Measurements from ENCODE around the gene AP3S2.

AP3S2 gene

GRCh38 chr15:89807689-89808088 is 86.1 kb downstream of the AP3S2 start:
- Histone ChIP-seq H3K4me3 (ENCODE audit: low read depth, low read length) (no peak overlapping the region), H2AFZ (no peak overlapping the region), H3K36me3 (ENCODE audit: control insufficient read depth, insufficient read depth, low read length) (no peaks in the 10 kb centered on the region), H3K27me3 (ENCODE audit: control insufficient read depth, insufficient read depth, low read length) (no peaks in the 10 kb centered on the region), H3K4me1 (no peaks in the 10 kb centered on the region), H3K79me2 (no peaks in the 10 kb centered on the region), H3K9ac (no peak overlapping the region), H3K9me3 (ENCODE audit: control insufficient read depth, low read length) (no peaks in the 10 kb centered on the region), H3K4me2 (ENCODE audit: low read length) (no peak overlapping the region), H3K27ac (no peak overlapping the region)
- no peak for TF ChIP-seq CTCF (IDR thresholded peaks at IDR 0.05)

GRCh38 chr15:89806559-89807550 is 86.9 kb downstream of the AP3S2 start:
- no peak overlapping the region for H3K4me3 ChIP-seq (ENCODE audit: low read depth, low read length)
- H2AFZ ChIP-seq = no peak overlapping the region
- H3K79me2 ChIP-seq = no peaks in the 10 kb centered on the region
- no peaks in the 10 kb centered on the region for H3K9me3 ChIP-seq (ENCODE audit: control insufficient read depth, low read length)
- no peaks in the 10 kb centered on the region for H3K27me3 ChIP-seq (ENCODE audit: control insufficient read depth, insufficient read depth, low read length)
- no peak overlapping the region for H3K4me2 ChIP-seq (ENCODE audit: low read length)
- no peak overlapping the region for H3K9ac ChIP-seq
- no peaks in the 10 kb centered on the region for H3K4me1 ChIP-seq
- no peak for TF ChIP-seq CTCF (IDR thresholded peaks at IDR 0.05)
- H3K27ac ChIP-seq = no peak overlapping the region
- no peaks in the 10 kb centered on the region for H3K36me3 ChIP-seq (ENCODE audit: control insufficient read depth, insufficient read depth, low read length)

GRCh38 chr15:89806210-89806558 is 87.6 kb downstream of the AP3S2 start:
- no peaks in the 10 kb centered on the region for H3K36me3 ChIP-seq (ENCODE audit: control insufficient read depth, insufficient read depth, low read length)
- H3K9me3 ChIP-seq (ENCODE audit: control insufficient read depth, low read length) = no peaks in the 10 kb centered on the region
- H3K4me2 ChIP-seq (ENCODE audit: low read length) = no peak overlapping the region
- no peaks in the 10 kb centered on the region for H3K4me1 ChIP-seq
- no peaks in the 10 kb centered on the region for H3K79me2 ChIP-seq
- TF ChIP-seq CTCF (IDR thresholded peaks at IDR 0.05) = no peak
- H3K27ac ChIP-seq = no peak overlapping the region
- H3K27me3 ChIP-seq (ENCODE audit: control insufficient read depth, insufficient read depth, low read length) = no peaks in the 10 kb centered on the region
- H3K4me3 ChIP-seq (ENCODE audit: low read depth, low read length) = no peak overlapping the region
- no peak overlapping the region for H3K9ac ChIP-seq
- no peak overlapping the region for H2AFZ ChIP-seq

- Histone ChIP-seq H3K27me3 (ENCODE audit: control insufficient read depth, insufficient read depth, low read length) (no peaks in the 10 kb centered on the region), H3K4me1 (no peaks in the 10 kb centered on the region), H3K9me3 (ENCODE audit: control insufficient read depth, low read length) (no peaks in the 10 kb centered on the region), H3K27ac (no peak overlapping the region), H2AFZ (no peak overlapping the region), H3K9ac (no peak overlapping the region), H3K36me3 (ENCODE audit: control insufficient read depth, insufficient read depth, low read length) (no peaks in the 10 kb centered on the region), H3K79me2 (no peaks in the 10 kb centered on the region), H3K4me2 (ENCODE audit: low read length) (no peak overlapping the region), H3K4me3 (ENCODE audit: low read depth, low read length) (no peak overlapping the region)
- TF ChIP-seq CTCF (IDR thresholded peaks at IDR 0.05) = no peak
Measured at GRCh38 chr15:89805241-89806209, 88.3 kb downstream of the AP3S2 start.

Data from parathyroid adenoma (tissue), 2 donors.